Neural progenitor cell (in vitro differentiated cells): ENCODE measurements around the gene CCR4.

Experiments used
- EZH2 ChIP-seq: fragments of 200-600 bp; sonication (generic); IDR thresholded peaks from 2 replicates; pipeline ENCODE4 v1.6.1; 2017; ENCODE audit warnings: antibody characterized with exemption, mild to moderate bottlenecking, moderate library complexity
- EZH2phosphoT487 ChIP-seq: fragments of 200-600 bp; sonication (generic); IDR thresholded peaks from 2 replicates; pipeline ENCODE4 v1.6.1; 2017; ENCODE audit warnings: antibody characterized with exemption
- TF ChIP-seq, protein P1 (sequence below): fragments of 200-600 bp; sonication (generic); IDR thresholded peaks from 2 replicates; pipeline ENCODE4 v1.5.1; 2017; ENCODE audit warnings: antibody characterized with exemption, mild to moderate bottlenecking

DNA sequence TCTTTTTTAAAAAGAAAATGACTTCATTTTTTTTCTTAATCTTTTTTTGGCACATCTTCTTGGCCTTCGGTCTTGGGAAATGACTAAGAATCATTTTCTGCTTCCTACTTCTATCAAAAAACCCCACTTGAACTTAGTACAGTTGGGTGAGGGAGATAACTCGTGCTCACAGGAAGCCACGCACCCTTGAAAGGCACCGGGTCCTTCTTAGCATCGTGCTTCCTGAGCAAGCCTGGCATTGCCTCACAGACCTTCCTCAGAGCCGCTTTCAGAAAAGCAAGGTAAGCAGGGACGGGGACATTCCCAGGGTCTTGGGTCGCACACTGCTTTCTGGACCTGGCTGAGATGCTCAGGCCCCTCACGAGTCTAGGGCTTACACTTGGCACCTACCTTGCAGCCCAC is at the start of gene CCR4:
- TF ChIP-seq, protein P1, sequence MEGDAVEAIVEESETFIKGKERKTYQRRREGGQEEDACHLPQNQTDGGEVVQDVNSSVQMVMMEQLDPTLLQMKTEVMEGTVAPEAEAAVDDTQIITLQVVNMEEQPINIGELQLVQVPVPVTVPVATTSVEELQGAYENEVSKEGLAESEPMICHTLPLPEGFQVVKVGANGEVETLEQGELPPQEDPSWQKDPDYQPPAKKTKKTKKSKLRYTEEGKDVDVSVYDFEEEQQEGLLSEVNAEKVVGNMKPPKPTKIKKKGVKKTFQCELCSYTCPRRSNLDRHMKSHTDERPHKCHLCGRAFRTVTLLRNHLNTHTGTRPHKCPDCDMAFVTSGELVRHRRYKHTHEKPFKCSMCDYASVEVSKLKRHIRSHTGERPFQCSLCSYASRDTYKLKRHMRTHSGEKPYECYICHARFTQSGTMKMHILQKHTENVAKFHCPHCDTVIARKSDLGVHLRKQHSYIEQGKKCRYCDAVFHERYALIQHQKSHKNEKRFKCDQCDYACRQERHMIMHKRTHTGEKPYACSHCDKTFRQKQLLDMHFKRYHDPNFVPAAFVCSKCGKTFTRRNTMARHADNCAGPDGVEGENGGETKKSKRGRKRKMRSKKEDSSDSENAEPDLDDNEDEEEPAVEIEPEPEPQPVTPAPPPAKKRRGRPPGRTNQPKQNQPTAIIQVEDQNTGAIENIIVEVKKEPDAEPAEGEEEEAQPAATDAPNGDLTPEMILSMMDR: no peak
- TF ChIP-seq EZH2: no peak
- TF ChIP-seq EZH2phosphoT487: no peak
